K562 (cell line): ENCODE results near the gene KMT5C. TPM values are rescaled to one million over a fixed set of nuclear protein-coding genes. Genes with fewer than 3 reads are reported as not detected.

Experiments used
- ATAC-seq: fragments of 200-7000 bp; cut with Tn5 transposase; 3 replicates; pipeline ENCODE4 v1.9.1; 2020; ENCODE audit warnings: moderate library complexity
- BruUV-seq: library from RNA; stranded (reverse); fragments of 400-500 nt; replicated peaks from 2 replicates; lab custom pipeline; 2021; lab: Mats Ljungman, UMichigan
- CTCF ChIA-PET: fragments of 300-600 bp; formaldehyde crosslinking; extraction: SDS; loops from one replicate; lab custom pipeline; 2021; ENCODE audit warnings: low intra/inter-chr PET ratio; lab: Yijun Ruan, JAX
- POLR2A ChIA-PET: fragments of 300-600, 350-650 bp; sonication (Branson Sonifier 250); formaldehyde crosslinking; extraction: SDS; loops from one replicate; lab custom pipeline; 2021; ENCODE audit warnings: antibody characterized with exemption, inconsistent platforms; lab: Yijun Ruan, JAX
- DNase-seq, 4 experiments: peaks; one replicate each; pipeline versions ENCODE4 v3.0.0 to v3.0.0-alpha.2; 2011 to 2018; ENCODE audit warnings: low spot score in 3 of 4, mixed read lengths in 3 of 4; ENCODE audit errors: extremely low read depth in 1 of 4
- FAIRE-seq: peaks from 2 replicates; lab custom pipeline; 2011; peaks lifted over from hg19 to GRCh38; lab: Jason Lieb, UNC
- H2AFZ ChIP-seq: 2 replicates; pipeline ENCODE4 v1.6.0; 2011; ENCODE audit warnings: low read depth, low read length, control low read depth, inconsistent platforms
- H3K27ac ChIP-seq: fragments of 200-600 bp; 3 replicates; pipeline ENCODE4 v1.8.0; 2011; ENCODE audit warnings: low read depth, mild to moderate bottlenecking, control low read depth, inconsistent platforms, low read length, moderate library complexity, mixed read lengths; ENCODE audit errors: extremely low read depth
- H3K27me3 ChIP-seq, 2 experiments: fragments of 300-600 bp in 1 of 2; 2 replicates in 1 of 2; 3 replicates in 1 of 2; pipeline versions ENCODE4 v1.6.0 to v1.8.0; 2011; ENCODE audit warnings: inconsistent platforms in 2 of 2, low read length in 2 of 2, mild to moderate bottlenecking in 1 of 2, mixed read lengths in 1 of 2, moderate library complexity in 1 of 2; ENCODE audit not compliant: control insufficient read depth in 2 of 2, insufficient read depth in 2 of 2
- H3K36me3 ChIP-seq: fragments of 300-600 bp; 3 replicates; pipeline ENCODE4 v1.8.0; 2011; ENCODE audit warnings: mild to moderate bottlenecking, low read length, inconsistent platforms; ENCODE audit not compliant: control insufficient read depth, insufficient read depth
- H3K4me1 ChIP-seq, 2 experiments: fragments of 200-600 bp in 1 of 2; replicated peaks in 1 of 2; 2 replicates in 1 of 2; 3 replicates in 1 of 2; pipeline versions ENCODE4 v1.5.1 to v1.8.0; 2011; ENCODE audit warnings: inconsistent platforms in 2 of 2, low read length in 2 of 2, mild to moderate bottlenecking in 1 of 2, mixed read lengths in 1 of 2, moderate library complexity in 1 of 2; ENCODE audit not compliant: control insufficient read depth in 2 of 2, insufficient read depth in 2 of 2
- H3K4me2 ChIP-seq: 2 replicates; pipeline ENCODE4 v1.6.1; 2011; ENCODE audit warnings: low read length, control low read depth, inconsistent platforms, mixed read lengths; ENCODE audit not compliant: insufficient read depth
- H3K4me3 ChIP-seq: fragments of 200-600 bp; sonication (generic), shearing (Covaris generic); 2 replicates; pipeline ENCODE4 v1.5.1; 2016; ENCODE audit warnings: control low read depth, inconsistent platforms
- H3K79me2 ChIP-seq: fragments of 200-600 bp; 3 replicates; pipeline ENCODE4 v1.8.0; 2011; ENCODE audit warnings: low read length, inconsistent platforms; ENCODE audit not compliant: control insufficient read depth, insufficient read depth
- H3K9ac ChIP-seq, 2 experiments: 2 replicates each; pipeline versions ENCODE4 v1.6.0 to v1.6.1; 2011; ENCODE audit warnings: low read depth in 2 of 2, low read length in 2 of 2, control low read depth in 1 of 2, inconsistent platforms in 1 of 2, mild to moderate bottlenecking in 1 of 2, mixed read lengths in 1 of 2; ENCODE audit not compliant: insufficient read depth in 1 of 2
- H3K9me1 ChIP-seq: one replicate; pipeline ENCODE4 v1.6.0; 2011; ENCODE audit warnings: inconsistent platforms, mild to moderate bottlenecking, low read length, moderate library complexity; ENCODE audit not compliant: control insufficient read depth, insufficient read depth
- H3K9me3 ChIP-seq: replicated peaks from 2 replicates; pipeline ENCODE4 v1.5.1; 2011; ENCODE audit warnings: low read depth, low read length, inconsistent platforms; ENCODE audit not compliant: control insufficient read depth, insufficient read depth
- H4K20me1 ChIP-seq: replicated peaks from 2 replicates; pipeline ENCODE4 v1.6.1; 2011; ENCODE audit warnings: low read length, inconsistent platforms, mixed read lengths; ENCODE audit not compliant: control insufficient read depth, insufficient read depth
- BACH1 ChIP-seq: fragments of 200-800 bp; sonication (Bioruptor generic); IDR thresholded peaks from 2 replicates; pipeline ENCODE4 v1.6.1; 2016; ENCODE audit warnings: missing genetic modification characterization, missing compliant biosample characterization
- BMI1 ChIP-seq: fragments of 150-350 bp; IDR thresholded peaks from 2 replicates; pipeline ENCODE4 v1.6.1; 2014; ENCODE audit warnings: low read length
- EWSR1 ChIP-seq: fragments of 450-650 bp; IDR thresholded peaks from 2 replicates; pipeline ENCODE4 v1.6.1; 2018; ENCODE audit warnings: borderline replicate concordance, mild to moderate bottlenecking, low read depth, moderate library complexity; ENCODE audit not compliant: partially characterized antibody
- HDAC1 ChIP-seq, 2 experiments: fragments of 450-650 bp; IDR thresholded peaks; 2 replicates each; pipeline ENCODE4 v1.6.1; 2016 to 2017; ENCODE audit warnings: inconsistent platforms in 1 of 2, mild to moderate bottlenecking in 1 of 2, moderate library complexity in 1 of 2
- HNRNPH1 ChIP-seq: fragments of 200-400 bp; formaldehyde crosslinking; optimal IDR thresholded peaks from 2 replicates; pipeline ENCODE3; 2017; ENCODE audit warnings: low read depth, mild to moderate bottlenecking, low read length, moderate library complexity
- L3MBTL2 ChIP-seq: fragments of 450-650 bp; IDR thresholded peaks from 2 replicates; pipeline ENCODE4 v1.6.1; 2016; ENCODE audit warnings: mild to moderate bottlenecking, moderate library complexity
- NFIX ChIP-seq: fragments of 250-450 bp; sonication (Bioruptor Pico); IDR thresholded peaks from 2 replicates; pipeline ENCODE4 v1.4.0; 2020; ENCODE audit warnings: low read depth, mild to moderate bottlenecking, moderate library complexity
- SAFB ChIP-seq: fragments of 200-400 bp; formaldehyde crosslinking; IDR thresholded peaks from 2 replicates; pipeline ENCODE4 v1.6.1; 2017; ENCODE audit warnings: low read depth, low read length, borderline replicate concordance
- ZBTB7A ChIP-seq: IDR thresholded peaks from 2 replicates; pipeline ENCODE4 v1.6.1; 2011; ENCODE audit warnings: low read depth, mild to moderate bottlenecking, low read length, moderate library complexity, borderline replicate concordance; ENCODE audit not compliant: control insufficient read depth
- ZNF184 ChIP-seq: sonication (generic); formaldehyde crosslinking; IDR thresholded peaks from 2 replicates; pipeline ENCODE4 v1.5.0; 2020; ENCODE audit warnings: missing genetic modification reagents
- whole genome bisulfite sequencing: fragments of 100-300 bp; shearing (Covaris generic); methylation state at CpG from one replicate; pipeline ENCODE4 v1.1.6; 2016; ENCODE audit warnings: low coverage, mixed read lengths; ENCODE audit not compliant: insufficient coverage; ENCODE audit errors: missing lambda C conversion rate; 5-methylcytosine and 5-hydroxymethylcytosine counted together
- in situ Hi-C: fragments of 300-500 bp; cut with MboI; formaldehyde crosslinking; loops from 4 replicates; pipeline ENCODE4 v1.15.0; 2018; ENCODE audit warnings: inconsistent platforms, mixed read lengths
- intact Hi-C: fragments of 100-400 bp; cut with micrococcal nuclease; formaldehyde crosslinking; loops from 2 replicates; pipeline ENCODE4 v1.14.2; 2022
- polyA plus RNA-seq, 8 experiments: library from polyadenylated mRNA; depleted of rRNA in 4 of 8; stranded (reverse) in 5 of 8; unstranded in 3 of 8; fragments of >200 nt; fragmentation: Nextera tagmentation in 2 of 8; fragmentation: Illumina TruSeq in 1 of 8; extraction: Ambion mirVana in 2 of 8; extraction: Trizol in 1 of 8; gene quantifications; 2 replicates each; pipeline versions ENCODE4 v1.2.1 to v1.2.3, GENCODE V29; 2011 to 2014; ENCODE audit warnings: inconsistent platforms in 1 of 8, missing spikeins in 1 of 8
- total RNA-seq, 7 experiments: library from RNA; depleted of rRNA in 6 of 7; stranded (reverse); fragments of >200 nt in 6 of 7; fragmentation: Illumina TruSeq in 2 of 7; extraction: Trizol in 2 of 7; gene quantifications; 2 replicates each; pipeline versions ENCODE4 v1.2.1 to v1.2.3, GENCODE V29; 2011 to 2021; ENCODE audit warnings: low replicate concordance in 1 of 7
- TF ChIP-seq, protein P1 (sequence below), 2 experiments: IDR thresholded peaks in 1 of 2; conservative IDR thresholded peaks in 1 of 2; 2 replicates each; pipeline ENCODE4 v1.6.1; 2016; ENCODE audit warnings: low read depth in 2 of 2, mild to moderate bottlenecking in 1 of 2, missing compliant biosample characterization in 1 of 2, missing genetic modification characterization in 1 of 2, moderate library complexity in 1 of 2
- TF ChIP-seq, protein P2 (sequence below), 2 experiments: IDR thresholded peaks; 2 replicates each; pipeline ENCODE4 v1.6.1; 2011; ENCODE audit warnings: borderline replicate concordance in 1 of 2, control low read depth in 1 of 2, low read depth in 1 of 2, low read length in 1 of 2, mild to moderate bottlenecking in 1 of 2, mixed read lengths in 1 of 2, moderate library complexity in 1 of 2; ENCODE audit not compliant: insufficient read depth in 1 of 2, insufficient read length in 1 of 2, poor library complexity in 1 of 2, severe bottlenecking in 1 of 2; ENCODE audit errors: extremely low read depth in 1 of 2
- TF ChIP-seq, protein P3 (sequence below), 2 experiments: fragments of 450-650 bp; conservative IDR thresholded peaks; 2 replicates each; pipeline ENCODE4 v1.6.1; 2017; ENCODE audit warnings: mild to moderate bottlenecking in 2 of 2, moderate library complexity in 2 of 2

KMT5C gene
- total and polyA plus RNA-seq, 9 of the 15 experiments (the other 6 are each of a cell fraction or from before 2014, with no cell fraction given): 0.15 to 53.5 (median 16.6) TPM

DNA sequence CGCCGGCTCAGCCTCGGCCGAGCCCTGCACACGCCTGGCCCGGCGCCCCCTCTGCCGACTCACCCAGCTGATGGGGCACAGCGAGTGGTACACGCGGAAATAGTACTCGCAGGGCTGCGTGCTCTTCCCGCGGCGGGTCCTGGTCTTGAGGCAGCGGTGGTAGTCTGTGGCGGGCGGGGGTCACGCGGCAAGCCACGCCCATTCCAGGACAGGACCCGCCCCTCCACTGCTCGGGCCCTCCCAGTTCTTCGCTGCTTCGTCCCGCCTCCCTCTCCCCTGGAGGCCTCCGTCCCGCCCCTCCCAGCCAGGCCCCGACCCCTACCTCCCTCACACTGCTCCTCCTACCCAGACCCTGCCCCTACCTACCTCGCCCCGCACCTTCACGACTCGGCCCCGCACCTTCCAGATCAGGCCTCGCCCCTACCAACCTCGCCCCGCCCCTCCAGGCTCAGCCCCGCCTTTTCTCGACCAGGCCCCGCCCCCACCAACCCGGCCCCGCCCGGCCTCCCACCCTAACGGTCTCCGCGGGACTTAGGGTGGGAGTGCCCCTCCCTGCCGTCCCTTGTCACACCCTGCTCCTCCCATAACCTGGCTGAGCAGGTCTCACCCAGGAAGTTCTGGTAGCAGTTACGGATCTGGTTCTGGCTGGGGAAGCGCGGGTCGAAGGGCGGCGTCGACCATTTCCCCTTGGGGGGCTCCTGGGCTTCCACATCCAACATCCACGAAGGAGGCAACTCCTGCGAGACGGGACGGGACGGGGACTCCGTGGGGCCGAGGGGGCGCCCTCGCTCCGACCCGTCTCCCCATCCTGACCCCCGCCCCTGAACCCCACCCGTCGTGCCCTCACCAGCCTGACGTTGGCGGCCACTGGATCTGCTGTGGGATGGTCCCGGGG is 14.4 kb downstream of the KMT5C start:
- H3K4me3 ChIP-seq: peak overlapping the region; percentile 64
- 0% methylated on average over 14 of the region's 72 CpGs for WGBS
- H3K27ac ChIP-seq: peak overlapping the region; percentile 49; the same call in 2 of the 3 replicates
- peaks cover 9 to 21% of the 10 kb centered on the region in 2 experiments; a peak in 4 of 5 replicates for H3K27me3 ChIP-seq
- peak; percentile 96 for ATAC-seq
- H3K9ac ChIP-seq: peak overlapping the region; percentile 50 to 92
- H2AFZ ChIP-seq: peak overlapping the region; percentile 88
- no peaks in the 10 kb centered on the region for H3K9me3 ChIP-seq
- peaks cover 4 to 50% of the 10 kb centered on the region in 2 experiments; a peak in 4 of 5 replicates for H3K4me1 ChIP-seq
- peaks cover 6% of the 10 kb centered on the region; the same call in 1 of the 2 replicates for H4K20me1 ChIP-seq
- in situ Hi-C loops: no loop called here
- no peaks in the 10 kb centered on the region for H3K79me2 ChIP-seq
- DNase-seq: peak; percentile 82 to 97 (median 97)
- intact Hi-C loops: no loop called here
- CTCF ChIA-PET: no interaction called here
- H3K36me3 ChIP-seq: no peaks in the 10 kb centered on the region
- peak; percentile 81 for FAIRE-seq
- H3K4me2 ChIP-seq: peak overlapping the region; percentile 85
- H3K9me1 ChIP-seq: no peaks in the 10 kb centered on the region
- POLR2A ChIA-PET: interaction anchor here (0.9 to 2.4 kb wide), 4 partner anchors 13 to 83 kb away, joined by 3 to 11 read pairs (median 5); partner anchors contain the start of genes KMT5C and UBE2S
- BruUV-seq: no TSS peak
- TF ChIP-seq ZNF184 (CRISPR knock-in tag): no peak
- TF ChIP-seq, protein P1, sequence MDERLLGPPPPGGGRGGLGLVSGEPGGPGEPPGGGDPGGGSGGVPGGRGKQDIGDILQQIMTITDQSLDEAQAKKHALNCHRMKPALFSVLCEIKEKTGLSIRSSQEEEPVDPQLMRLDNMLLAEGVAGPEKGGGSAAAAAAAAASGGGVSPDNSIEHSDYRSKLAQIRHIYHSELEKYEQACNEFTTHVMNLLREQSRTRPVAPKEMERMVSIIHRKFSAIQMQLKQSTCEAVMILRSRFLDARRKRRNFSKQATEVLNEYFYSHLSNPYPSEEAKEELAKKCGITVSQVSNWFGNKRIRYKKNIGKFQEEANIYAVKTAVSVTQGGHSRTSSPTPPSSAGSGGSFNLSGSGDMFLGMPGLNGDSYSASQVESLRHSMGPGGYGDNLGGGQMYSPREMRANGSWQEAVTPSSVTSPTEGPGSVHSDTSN (CRISPR knock-in tag; IDR thresholded peaks at IDR 0.05; ENCODE audit: low read depth): no peak
- TF ChIP-seq, protein P1 (tag; conservative IDR thresholded peaks at IDR 0.05; ENCODE audit: low read depth): no peak
- no peak for TF ChIP-seq BMI1
- 0 out of 4 replicates have a peak, but pooled peaks of 1 of the 2 experiments have one; percentile 8 for TF ChIP-seq HDAC1 (IDR thresholded peaks at IDR 0.05)
- TF ChIP-seq, protein P2, sequence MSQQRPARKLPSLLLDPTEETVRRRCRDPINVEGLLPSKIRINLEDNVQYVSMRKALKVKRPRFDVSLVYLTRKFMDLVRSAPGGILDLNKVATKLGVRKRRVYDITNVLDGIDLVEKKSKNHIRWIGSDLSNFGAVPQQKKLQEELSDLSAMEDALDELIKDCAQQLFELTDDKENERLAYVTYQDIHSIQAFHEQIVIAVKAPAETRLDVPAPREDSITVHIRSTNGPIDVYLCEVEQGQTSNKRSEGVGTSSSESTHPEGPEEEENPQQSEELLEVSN (IDR thresholded peaks at IDR 0.05; ENCODE audit: borderline replicate concordance in 1 of 2, extremely low read depth in 1 of 2, insufficient read depth in 1 of 2, insufficient read length in 1 of 2, low read depth in 1 of 2, low read length in 1 of 2, poor library complexity in 1 of 2, severe bottlenecking in 1 of 2): peak; percentile 44 to 73
- TF ChIP-seq L3MBTL2: 0 out of 2 replicates have a peak, but pooled peaks have one; percentile 48
- TF ChIP-seq, protein P3, sequence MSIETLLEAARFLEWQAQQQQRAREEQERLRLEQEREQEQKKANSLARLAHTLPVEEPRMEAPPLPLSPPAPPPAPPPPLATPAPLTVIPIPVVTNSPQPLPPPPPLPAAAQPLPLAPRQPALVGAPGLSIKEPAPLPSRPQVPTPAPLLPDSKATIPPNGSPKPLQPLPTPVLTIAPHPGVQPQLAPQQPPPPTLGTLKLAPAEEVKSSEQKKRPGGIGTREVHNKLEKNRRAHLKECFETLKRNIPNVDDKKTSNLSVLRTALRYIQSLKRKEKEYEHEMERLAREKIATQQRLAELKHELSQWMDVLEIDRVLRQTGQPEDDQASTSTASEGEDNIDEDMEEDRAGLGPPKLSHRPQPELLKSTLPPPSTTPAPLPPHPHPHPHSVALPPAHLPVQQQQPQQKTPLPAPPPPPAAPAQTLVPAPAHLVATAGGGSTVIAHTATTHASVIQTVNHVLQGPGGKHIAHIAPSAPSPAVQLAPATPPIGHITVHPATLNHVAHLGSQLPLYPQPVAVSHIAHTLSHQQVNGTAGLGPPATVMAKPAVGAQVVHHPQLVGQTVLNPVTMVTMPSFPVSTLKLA (conservative IDR thresholded peaks at IDR 0.05): peak in 1 of 2 experiments; percentile 32; a peak in 1 of 4 replicates
- TF ChIP-seq ZBTB7A: peak; percentile 22; the same call in 1 of the 2 replicates
- TF ChIP-seq NFIX: no peak
- no peak for TF ChIP-seq EWSR1
- TF ChIP-seq SAFB: peak; percentile 80; the same call in 1 of the 2 replicates
- TF ChIP-seq HNRNPH1: no peak
- TF ChIP-seq BACH1 (tag): no peak
